WTC11 (cell line): ENCODE results near the gene PPP1R14C. TPM values are rescaled to one million over a fixed set of nuclear protein-coding genes. Genes with fewer than 3 reads are reported as not detected.

Experiments
- ATAC-seq: fragments of 200-7000 bp; cut with Tn5 transposase; 2 replicates; pipeline ENCODE4 v1.10.0; 2021; ENCODE audit warnings: mild to moderate bottlenecking, moderate library complexity
- CTCF ChIA-PET: fragments of 300-600 bp; sonication (Branson Sonifier 250); formaldehyde crosslinking; loops from one replicate; lab custom pipeline; 2021; ENCODE audit warnings: antibody characterized with exemption; lab: Charles Lee
- POLR2A ChIA-PET: fragments of 350-600 bp; sonication (Branson Sonifier 250); formaldehyde crosslinking; loops from one replicate; lab custom pipeline; 2021; ENCODE audit warnings: antibody characterized with exemption; lab: Charles Lee
- DNase-seq: peaks from one replicate; pipeline ENCODE4 v3.0.0; 2021; ENCODE audit warnings: low spot score
- H3K27ac Mint-ChIP-seq: 2 replicates; pipeline ENCODE4 v1.8.0; 2021; ENCODE audit warnings: mixed read lengths
- H3K27me3 Mint-ChIP-seq: 2 replicates; pipeline ENCODE4 v1.8.0; 2021; ENCODE audit warnings: low read depth, mild to moderate bottlenecking, moderate library complexity, mixed read lengths
- H3K36me3 Mint-ChIP-seq: 2 replicates; pipeline ENCODE4 v1.8.0; 2021; ENCODE audit warnings: mixed read lengths
- H3K4me1 Mint-ChIP-seq: 2 replicates; pipeline ENCODE4 v1.8.0; 2022; ENCODE audit warnings: mixed read lengths
- H3K4me3 Mint-ChIP-seq: 2 replicates; pipeline ENCODE4 v1.8.0; 2021; ENCODE audit warnings: mild to moderate bottlenecking, moderate library complexity, mixed read lengths
- H3K9me3 Mint-ChIP-seq: 2 replicates; pipeline ENCODE4 v1.8.0; 2021; ENCODE audit warnings: mixed read lengths
- ATF1 ChIP-seq: sonication (generic); formaldehyde crosslinking; IDR thresholded peaks from 2 replicates; pipeline ENCODE4 v1.8.1; 2023; ENCODE audit warnings: mild to moderate bottlenecking, moderate library complexity, missing genetic modification reagents
- ELF4 ChIP-seq: sonication (generic); formaldehyde crosslinking; IDR thresholded peaks from 2 replicates; pipeline ENCODE4 v1.8.1; 2022; ENCODE audit warnings: low read depth, mild to moderate bottlenecking, moderate library complexity, missing genetic modification reagents
- FOXK1 ChIP-seq: sonication (generic); formaldehyde crosslinking; IDR thresholded peaks from 2 replicates; pipeline ENCODE4 v1.8.0; 2022; ENCODE audit warnings: mild to moderate bottlenecking, moderate library complexity, missing genetic modification reagents
- FOXP1 ChIP-seq: sonication (generic); formaldehyde crosslinking; IDR thresholded peaks from 2 replicates; pipeline ENCODE4 v1.8.0; 2022; ENCODE audit warnings: missing genetic modification reagents, mild to moderate bottlenecking, moderate library complexity, borderline replicate concordance
- NR1H2 ChIP-seq: sonication (generic); formaldehyde crosslinking; IDR thresholded peaks from 2 replicates; pipeline ENCODE4 v1.9.0; 2021; ENCODE audit warnings: mild to moderate bottlenecking, moderate library complexity, missing genetic modification reagents
- ZNF219 ChIP-seq: sonication (generic); formaldehyde crosslinking; IDR thresholded peaks from 2 replicates; pipeline ENCODE4 v1.8.0; 2023; ENCODE audit warnings: missing genetic modification reagents, mild to moderate bottlenecking, borderline replicate concordance
- ZNF263 ChIP-seq: sonication (generic); formaldehyde crosslinking; IDR thresholded peaks from 2 replicates; pipeline ENCODE4 v1.8.1; 2022; ENCODE audit warnings: low read depth, mild to moderate bottlenecking, moderate library complexity, missing genetic modification reagents
- ZNF317 ChIP-seq: sonication (generic); formaldehyde crosslinking; IDR thresholded peaks from 2 replicates; pipeline ENCODE4 v1.8.1; 2023; ENCODE audit warnings: low read depth, mild to moderate bottlenecking, moderate library complexity, missing genetic modification reagents, borderline replicate concordance
- ZNF671 ChIP-seq: fragments of 250-450 bp; sonication (Bioruptor Pico); IDR thresholded peaks from 2 replicates; pipeline ENCODE4 v1.8.0; 2021; ENCODE audit warnings: mild to moderate bottlenecking
- total RNA-seq: library from RNA; stranded (reverse); gene quantifications from 3 replicates; pipeline ENCODE4 v1.2.3, GENCODE V29; 2021
- TF ChIP-seq, protein P1 (sequence below): sonication (generic); formaldehyde crosslinking; IDR thresholded peaks from 2 replicates; pipeline ENCODE4 v1.8.1; 2023; ENCODE audit warnings: mild to moderate bottlenecking, missing genetic modification reagents, borderline replicate concordance
- TF ChIP-seq, protein P2 (sequence below): sonication (generic); formaldehyde crosslinking; IDR thresholded peaks from 2 replicates; pipeline ENCODE4 v1.8.0; 2022; ENCODE audit warnings: mild to moderate bottlenecking, missing genetic modification reagents
- TF ChIP-seq, protein P3 (sequence below): sonication (generic); formaldehyde crosslinking; IDR thresholded peaks from 2 replicates; pipeline ENCODE4 v1.8.1; 2022; ENCODE audit warnings: missing genetic modification reagents, borderline replicate concordance
- TF ChIP-seq, protein P4 (sequence below): sonication (generic); formaldehyde crosslinking; conservative IDR thresholded peaks from 2 replicates; pipeline ENCODE4 v1.8.1; 2023; ENCODE audit warnings: mild to moderate bottlenecking, low read depth, missing genetic modification reagents, moderate library complexity
- TF ChIP-seq, protein P5 (sequence below): sonication (generic); formaldehyde crosslinking; IDR thresholded peaks from 2 replicates; pipeline ENCODE4 v1.8.1; 2022; ENCODE audit warnings: mild to moderate bottlenecking, missing genetic modification reagents, moderate library complexity, borderline replicate concordance
- TF ChIP-seq, protein P6 (sequence below): sonication (generic); formaldehyde crosslinking; IDR thresholded peaks from 2 replicates; pipeline ENCODE4 v1.8.0; 2022; ENCODE audit warnings: mild to moderate bottlenecking, missing genetic modification reagents

PPP1R14C gene
- total RNA-seq, 1 experiment from 2014 or later: 1.1 TPM

DNA sequence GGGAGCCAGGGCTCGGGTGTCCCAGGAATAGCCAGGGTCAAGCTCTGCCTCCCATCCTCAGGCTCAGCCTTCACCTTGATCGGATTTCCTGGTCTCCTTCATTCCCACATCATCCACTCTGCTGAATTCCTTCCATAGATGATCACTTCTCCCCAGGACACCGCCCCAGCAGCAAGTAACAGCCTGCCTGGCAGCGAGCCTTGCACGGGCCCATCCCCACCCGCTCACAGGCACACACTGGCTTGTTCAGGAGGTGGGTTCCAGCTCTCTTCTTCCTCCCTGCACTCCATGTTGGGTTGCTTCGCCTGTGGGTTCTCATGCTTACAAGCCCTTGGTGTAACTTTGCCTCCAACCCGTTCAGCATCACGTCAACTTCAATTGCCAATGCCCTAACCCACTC, 113.0 kb downstream of the PPP1R14C start (continued):
- TF ChIP-seq, protein P1, sequence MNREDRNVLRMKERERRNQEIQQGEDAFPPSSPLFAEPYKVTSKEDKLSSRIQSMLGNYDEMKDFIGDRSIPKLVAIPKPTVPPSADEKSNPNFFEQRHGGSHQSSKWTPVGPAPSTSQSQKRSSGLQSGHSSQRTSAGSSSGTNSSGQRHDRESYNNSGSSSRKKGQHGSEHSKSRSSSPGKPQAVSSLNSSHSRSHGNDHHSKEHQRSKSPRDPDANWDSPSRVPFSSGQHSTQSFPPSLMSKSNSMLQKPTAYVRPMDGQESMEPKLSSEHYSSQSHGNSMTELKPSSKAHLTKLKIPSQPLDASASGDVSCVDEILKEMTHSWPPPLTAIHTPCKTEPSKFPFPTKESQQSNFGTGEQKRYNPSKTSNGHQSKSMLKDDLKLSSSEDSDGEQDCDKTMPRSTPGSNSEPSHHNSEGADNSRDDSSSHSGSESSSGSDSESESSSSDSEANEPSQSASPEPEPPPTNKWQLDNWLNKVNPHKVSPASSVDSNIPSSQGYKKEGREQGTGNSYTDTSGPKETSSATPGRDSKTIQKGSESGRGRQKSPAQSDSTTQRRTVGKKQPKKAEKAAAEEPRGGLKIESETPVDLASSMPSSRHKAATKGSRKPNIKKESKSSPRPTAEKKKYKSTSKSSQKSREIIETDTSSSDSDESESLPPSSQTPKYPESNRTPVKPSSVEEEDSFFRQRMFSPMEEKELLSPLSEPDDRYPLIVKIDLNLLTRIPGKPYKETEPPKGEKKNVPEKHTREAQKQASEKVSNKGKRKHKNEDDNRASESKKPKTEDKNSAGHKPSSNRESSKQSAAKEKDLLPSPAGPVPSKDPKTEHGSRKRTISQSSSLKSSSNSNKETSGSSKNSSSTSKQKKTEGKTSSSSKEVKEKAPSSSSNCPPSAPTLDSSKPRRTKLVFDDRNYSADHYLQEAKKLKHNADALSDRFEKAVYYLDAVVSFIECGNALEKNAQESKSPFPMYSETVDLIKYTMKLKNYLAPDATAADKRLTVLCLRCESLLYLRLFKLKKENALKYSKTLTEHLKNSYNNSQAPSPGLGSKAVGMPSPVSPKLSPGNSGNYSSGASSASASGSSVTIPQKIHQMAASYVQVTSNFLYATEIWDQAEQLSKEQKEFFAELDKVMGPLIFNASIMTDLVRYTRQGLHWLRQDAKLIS (CRISPR knock-in tag): no peak
- TF ChIP-seq, all 79 proteins: peak for 0

DNA sequence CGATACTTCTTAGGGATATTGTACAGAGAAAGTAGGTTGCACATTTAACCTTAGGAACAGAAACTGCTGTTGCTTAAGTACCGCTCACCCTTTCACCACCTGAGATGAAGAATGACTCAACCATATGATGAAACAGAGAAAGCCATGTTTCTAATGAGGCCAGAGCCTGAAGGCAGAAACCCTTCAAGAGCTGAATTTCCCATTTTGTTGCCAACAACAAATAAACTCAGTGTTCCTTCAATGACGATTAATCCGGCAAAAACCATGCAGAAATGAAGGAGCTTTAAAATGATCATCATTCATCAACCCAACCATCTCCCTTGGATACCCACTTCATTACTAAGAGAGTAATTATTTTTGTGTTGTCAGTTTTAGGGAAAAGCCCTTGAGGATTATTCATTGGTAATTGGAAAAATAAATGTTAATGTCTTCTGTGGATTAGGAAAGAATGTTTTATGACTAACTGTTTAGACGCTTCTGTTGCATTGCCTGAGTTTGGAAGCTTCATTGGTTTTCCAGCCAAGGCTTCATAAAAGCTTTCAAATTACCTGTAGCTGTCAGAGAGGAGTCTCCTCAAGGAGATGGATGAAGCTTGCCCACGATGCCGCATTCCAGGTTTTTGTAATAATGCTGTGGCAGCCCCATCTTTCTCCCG, 113.9 kb downstream of the PPP1R14C start:
- ATAC-seq: no peak
- DNase-seq: no peak
- Mint-ChIP-seq H3K27me3 (peaks cover 9% of the 10 kb centered on the region), H3K9me3 (peaks cover 9% of the 10 kb centered on the region), H3K4me1 (peaks cover 4% of the 10 kb centered on the region), H3K27ac (no peak overlapping the region), H3K4me3 (no peak overlapping the region), H3K36me3 (no peaks in the 10 kb centered on the region)
- TF ChIP-seq ZNF263 (no peak), NR1H2 (CRISPR knock-in tag) (no peak), ZNF317 (no peak)
- TF ChIP-seq, protein P2, sequence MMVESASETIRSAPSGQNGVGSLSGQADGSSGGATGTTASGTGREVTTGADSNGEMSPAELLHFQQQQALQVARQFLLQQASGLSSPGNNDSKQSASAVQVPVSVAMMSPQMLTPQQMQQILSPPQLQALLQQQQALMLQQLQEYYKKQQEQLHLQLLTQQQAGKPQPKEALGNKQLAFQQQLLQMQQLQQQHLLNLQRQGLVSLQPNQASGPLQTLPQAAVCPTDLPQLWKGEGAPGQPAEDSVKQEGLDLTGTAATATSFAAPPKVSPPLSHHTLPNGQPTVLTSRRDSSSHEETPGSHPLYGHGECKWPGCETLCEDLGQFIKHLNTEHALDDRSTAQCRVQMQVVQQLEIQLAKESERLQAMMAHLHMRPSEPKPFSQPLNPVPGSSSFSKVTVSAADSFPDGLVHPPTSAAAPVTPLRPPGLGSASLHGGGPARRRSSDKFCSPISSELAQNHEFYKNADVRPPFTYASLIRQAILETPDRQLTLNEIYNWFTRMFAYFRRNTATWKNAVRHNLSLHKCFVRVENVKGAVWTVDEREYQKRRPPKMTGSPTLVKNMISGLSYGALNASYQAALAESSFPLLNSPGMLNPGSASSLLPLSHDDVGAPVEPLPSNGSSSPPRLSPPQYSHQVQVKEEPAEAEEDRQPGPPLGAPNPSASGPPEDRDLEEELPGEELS: no peak
- POLR2A ChIA-PET: no interaction called here
- CTCF ChIA-PET: no interaction called here

DNA sequence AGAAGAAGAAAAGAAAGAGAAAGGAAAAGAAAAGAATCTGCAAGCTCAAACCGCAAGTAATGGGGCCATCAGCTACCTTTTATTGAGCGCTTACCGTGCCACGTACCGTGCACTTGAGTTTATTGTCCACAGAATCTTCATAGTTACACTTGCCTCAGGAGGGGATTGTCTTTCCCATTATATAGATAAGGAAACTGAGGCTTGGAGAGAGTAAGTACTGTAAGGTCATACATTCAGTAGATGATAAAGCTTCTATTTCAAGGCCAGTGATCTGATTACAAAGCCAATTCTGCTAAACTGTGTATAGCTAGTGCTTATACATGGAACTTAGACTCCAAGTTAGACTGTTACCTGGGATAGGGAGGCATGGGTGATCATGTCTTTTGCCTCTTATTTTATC, 115.5 kb downstream of the PPP1R14C start:
- no peak overlapping the region for H3K4me3 Mint-ChIP-seq
- CTCF ChIA-PET: interaction anchor here (1.2 kb wide), 1 partner anchor 178 kb away, joined by 3 read pairs; no protein-coding TSS in a partner anchor
- TF ChIP-seq ZNF263 (no peak), ZNF671 (CRISPR knock-in tag) (no peak), ATF1 (CRISPR knock-in tag) (no peak), NR1H2 (CRISPR knock-in tag) (no peak), FOXP1 (CRISPR knock-in tag) (no peak), ELF4 (CRISPR knock-in tag) (no peak), FOXK1 (CRISPR knock-in tag) (no peak), ZNF219 (CRISPR knock-in tag) (no peak), ZNF317 (no peak)
- TF ChIP-seq, protein P3, sequence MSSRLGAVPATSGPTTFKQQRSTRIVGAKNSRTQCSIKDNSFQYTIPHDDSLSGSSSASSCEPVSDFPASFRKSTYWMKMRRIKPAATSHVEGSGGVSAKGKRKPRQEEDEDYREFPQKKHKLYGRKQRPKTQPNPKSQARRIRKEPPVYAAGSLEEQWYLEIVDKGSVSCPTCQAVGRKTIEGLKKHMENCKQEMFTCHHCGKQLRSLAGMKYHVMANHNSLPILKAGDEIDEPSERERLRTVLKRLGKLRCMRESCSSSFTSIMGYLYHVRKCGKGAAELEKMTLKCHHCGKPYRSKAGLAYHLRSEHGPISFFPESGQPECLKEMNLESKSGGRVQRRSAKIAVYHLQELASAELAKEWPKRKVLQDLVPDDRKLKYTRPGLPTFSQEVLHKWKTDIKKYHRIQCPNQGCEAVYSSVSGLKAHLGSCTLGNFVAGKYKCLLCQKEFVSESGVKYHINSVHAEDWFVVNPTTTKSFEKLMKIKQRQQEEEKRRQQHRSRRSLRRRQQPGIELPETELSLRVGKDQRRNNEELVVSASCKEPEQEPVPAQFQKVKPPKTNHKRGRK (CRISPR knock-in tag): no peak
- TF ChIP-seq, protein P4, sequence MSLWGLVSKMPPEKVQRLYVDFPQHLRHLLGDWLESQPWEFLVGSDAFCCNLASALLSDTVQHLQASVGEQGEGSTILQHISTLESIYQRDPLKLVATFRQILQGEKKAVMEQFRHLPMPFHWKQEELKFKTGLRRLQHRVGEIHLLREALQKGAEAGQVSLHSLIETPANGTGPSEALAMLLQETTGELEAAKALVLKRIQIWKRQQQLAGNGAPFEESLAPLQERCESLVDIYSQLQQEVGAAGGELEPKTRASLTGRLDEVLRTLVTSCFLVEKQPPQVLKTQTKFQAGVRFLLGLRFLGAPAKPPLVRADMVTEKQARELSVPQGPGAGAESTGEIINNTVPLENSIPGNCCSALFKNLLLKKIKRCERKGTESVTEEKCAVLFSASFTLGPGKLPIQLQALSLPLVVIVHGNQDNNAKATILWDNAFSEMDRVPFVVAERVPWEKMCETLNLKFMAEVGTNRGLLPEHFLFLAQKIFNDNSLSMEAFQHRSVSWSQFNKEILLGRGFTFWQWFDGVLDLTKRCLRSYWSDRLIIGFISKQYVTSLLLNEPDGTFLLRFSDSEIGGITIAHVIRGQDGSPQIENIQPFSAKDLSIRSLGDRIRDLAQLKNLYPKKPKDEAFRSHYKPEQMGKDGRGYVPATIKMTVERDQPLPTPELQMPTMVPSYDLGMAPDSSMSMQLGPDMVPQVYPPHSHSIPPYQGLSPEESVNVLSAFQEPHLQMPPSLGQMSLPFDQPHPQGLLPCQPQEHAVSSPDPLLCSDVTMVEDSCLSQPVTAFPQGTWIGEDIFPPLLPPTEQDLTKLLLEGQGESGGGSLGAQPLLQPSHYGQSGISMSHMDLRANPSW (CRISPR knock-in tag): no peak
- TF ChIP-seq, protein P5, sequence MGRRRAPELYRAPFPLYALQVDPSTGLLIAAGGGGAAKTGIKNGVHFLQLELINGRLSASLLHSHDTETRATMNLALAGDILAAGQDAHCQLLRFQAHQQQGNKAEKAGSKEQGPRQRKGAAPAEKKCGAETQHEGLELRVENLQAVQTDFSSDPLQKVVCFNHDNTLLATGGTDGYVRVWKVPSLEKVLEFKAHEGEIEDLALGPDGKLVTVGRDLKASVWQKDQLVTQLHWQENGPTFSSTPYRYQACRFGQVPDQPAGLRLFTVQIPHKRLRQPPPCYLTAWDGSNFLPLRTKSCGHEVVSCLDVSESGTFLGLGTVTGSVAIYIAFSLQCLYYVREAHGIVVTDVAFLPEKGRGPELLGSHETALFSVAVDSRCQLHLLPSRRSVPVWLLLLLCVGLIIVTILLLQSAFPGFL (CRISPR knock-in tag): no peak
- TF ChIP-seq, protein P6, sequence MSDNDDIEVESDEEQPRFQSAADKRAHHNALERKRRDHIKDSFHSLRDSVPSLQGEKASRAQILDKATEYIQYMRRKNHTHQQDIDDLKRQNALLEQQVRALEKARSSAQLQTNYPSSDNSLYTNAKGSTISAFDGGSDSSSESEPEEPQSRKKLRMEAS: no peak
- TF ChIP-seq, protein P2: no peak

More for the DNA sequence above, 115.5 kb downstream of the PPP1R14C start:
- no peak overlapping the region for H3K27ac Mint-ChIP-seq
- peaks cover 2% of the 10 kb centered on the region for H3K27me3 Mint-ChIP-seq
- POLR2A ChIA-PET: no interaction called here
- no peaks in the 10 kb centered on the region for H3K36me3 Mint-ChIP-seq
- ATAC-seq (no peak), DNase-seq (no peak)
- H3K9me3 Mint-ChIP-seq: peaks cover 5% of the 10 kb centered on the region
- H3K4me1 Mint-ChIP-seq: peaks cover 12% of the 10 kb centered on the region
